HG03521 (cell line): ENCODE measurements around the gene CTSZ.
"Not testable (repeated sequence)": the region's sequence is repeated elsewhere in the genome, so short reads cannot be mapped to it uniquely, and the experiment has no call there.

ENCODE experiments used
- ATAC-seq: cut with Tn5 transposase; IDR thresholded peaks from one replicate; pipeline ENCODE4 v1.9.1; 2021; ENCODE audit warnings: mild to moderate bottlenecking, moderate library complexity; ENCODE audit not compliant: unreplicated experiment

Gene CTSZ

DNA sequence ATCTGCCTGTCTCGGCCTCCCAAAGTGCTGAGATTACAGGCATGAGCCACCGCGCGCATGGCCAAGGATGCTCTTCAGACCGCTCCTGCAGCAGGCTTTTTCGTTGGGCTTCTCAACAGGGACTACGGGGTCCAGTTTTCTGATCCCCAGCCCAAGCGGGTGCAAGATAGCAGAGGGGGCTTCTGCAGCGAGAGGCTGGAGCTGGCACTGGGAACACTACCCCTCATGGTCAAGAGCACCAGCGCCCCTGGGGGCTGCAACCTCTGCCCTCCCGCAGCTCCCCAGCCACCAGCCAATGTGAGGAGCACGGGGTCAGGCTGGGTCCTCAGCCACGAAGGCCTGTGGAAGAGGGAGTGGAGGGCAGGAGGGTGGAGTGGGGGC, 6.0 kb downstream of the CTSZ start:
- ATAC-seq = no peak

DNA sequence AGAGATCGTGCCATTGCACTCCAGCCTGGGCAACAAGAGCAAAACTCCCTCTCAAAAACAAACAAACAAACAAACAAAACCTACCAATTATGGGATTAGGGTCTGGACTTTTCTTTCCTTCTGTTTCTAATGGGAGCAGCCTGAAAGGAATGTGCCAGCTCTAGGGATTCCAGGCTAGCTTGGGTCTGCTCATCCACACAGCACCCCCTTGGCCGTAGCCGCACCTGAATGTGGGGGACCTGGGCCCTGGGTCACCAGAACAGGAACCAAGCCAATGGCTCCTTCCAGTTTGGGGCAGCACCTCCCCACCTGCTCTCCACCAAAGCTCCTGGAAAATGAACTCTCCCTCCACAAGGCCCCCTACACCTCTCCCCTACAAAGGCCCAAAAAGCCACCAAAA, 6.7 kb downstream of the CTSZ start:
- no peak for ATAC-seq

DNA sequence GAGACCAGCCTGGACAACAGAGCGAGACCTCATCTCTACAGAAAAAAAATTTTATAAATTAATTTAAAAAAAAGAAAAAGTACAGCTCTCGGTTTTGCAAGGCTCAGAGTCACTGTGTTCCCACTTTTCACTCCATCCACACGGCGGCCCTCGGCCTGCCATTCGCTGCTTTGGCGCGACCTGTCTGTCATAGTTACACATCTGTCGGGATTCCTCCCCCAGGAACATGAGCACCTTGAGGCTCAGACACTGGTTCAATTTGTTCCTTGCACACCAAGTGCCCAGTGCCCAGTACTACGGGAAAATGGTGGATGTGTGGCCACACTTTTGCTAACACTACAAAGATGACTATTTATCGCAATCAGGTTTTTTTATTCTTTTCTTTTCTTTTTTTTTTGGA, 8.4 kb downstream of the CTSZ start:
- ATAC-seq = no peak

DNA sequence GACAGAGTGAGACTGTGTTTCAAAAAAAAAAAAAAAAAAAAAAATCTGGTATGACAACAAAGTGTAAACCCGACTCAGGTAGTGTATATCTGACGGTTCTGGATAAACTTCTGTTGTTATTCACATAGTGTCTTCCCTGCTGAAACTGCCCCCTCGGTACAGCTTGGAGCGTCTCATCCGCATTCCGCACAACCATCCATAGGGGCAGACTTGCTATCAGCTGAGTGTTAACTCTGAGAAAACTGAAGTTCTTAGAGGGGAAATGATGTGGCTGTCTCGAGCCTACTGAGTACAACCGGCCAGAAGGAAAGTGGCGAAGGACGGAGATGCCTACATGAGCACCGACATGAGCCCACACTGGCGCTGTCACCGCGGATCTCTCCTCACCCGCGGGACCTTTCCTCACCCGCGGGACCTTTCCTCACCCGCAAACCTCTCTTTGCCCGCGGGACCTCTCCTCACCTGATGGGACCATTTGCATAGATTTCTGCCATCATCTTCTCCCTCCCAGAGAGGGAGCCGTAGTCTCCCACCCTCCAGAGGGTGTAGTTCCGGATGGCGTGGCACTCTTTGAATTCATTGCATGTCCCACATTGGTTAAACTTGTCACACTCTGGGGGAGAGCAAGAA, 9.8 kb downstream of the CTSZ start:
- no peak for ATAC-seq

DNA sequence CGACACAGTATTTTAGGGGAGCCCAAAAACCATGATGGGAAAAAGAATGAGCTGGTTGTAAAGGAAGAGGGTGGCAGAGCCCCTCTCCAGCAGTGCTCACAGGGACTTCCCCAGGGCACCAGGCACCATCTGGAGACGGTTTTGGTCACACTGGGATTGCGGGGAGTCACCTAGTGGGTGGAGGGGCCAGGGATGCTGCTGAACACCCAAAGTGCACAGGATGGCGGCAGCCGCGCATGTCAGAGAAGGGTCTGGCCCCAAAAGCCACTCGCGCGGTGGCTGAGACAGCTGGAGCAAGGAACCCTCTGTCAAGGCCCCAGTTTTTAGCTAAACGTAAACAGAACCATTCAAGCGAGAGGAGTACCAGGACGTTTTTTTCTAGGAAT, 10.8 kb downstream of the CTSZ start:
- ATAC-seq = no peak

DNA sequence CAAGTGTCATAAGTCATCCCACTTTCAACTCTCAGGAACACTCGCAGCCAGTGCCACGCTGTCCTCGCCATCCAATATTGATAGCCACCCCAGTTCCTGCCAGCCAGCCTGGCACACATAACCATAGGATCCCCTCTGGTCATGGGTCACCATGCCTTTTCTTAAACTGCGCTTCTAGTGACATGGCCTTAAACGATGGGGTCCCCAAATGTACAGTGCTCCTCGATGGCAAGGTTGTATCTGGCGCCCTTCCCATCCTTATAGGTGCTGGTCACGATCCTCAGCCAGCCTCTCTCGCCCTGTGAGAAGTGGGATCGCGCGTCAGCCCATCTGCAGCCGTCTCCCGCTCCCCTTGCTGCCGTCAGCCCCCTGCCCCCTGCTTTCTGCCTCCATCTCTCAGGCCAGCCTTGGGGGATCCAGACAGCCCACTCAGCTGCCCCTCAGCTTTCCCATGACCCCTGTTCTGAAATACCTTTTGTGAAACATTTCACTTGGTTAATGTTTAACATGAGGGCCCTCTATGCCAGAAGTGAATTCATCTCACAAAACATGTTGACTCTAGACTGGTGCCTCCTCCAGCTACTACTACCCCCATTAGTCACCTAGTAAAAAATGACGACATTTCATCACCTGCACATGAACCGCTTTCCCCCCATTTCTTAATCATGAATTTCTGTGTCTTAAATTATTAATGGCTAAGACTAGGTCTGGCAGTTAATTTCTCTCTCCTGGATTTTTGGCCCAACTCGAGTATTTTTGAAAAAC, 11.4 kb downstream of the CTSZ start:
- no peak for ATAC-seq

DNA sequence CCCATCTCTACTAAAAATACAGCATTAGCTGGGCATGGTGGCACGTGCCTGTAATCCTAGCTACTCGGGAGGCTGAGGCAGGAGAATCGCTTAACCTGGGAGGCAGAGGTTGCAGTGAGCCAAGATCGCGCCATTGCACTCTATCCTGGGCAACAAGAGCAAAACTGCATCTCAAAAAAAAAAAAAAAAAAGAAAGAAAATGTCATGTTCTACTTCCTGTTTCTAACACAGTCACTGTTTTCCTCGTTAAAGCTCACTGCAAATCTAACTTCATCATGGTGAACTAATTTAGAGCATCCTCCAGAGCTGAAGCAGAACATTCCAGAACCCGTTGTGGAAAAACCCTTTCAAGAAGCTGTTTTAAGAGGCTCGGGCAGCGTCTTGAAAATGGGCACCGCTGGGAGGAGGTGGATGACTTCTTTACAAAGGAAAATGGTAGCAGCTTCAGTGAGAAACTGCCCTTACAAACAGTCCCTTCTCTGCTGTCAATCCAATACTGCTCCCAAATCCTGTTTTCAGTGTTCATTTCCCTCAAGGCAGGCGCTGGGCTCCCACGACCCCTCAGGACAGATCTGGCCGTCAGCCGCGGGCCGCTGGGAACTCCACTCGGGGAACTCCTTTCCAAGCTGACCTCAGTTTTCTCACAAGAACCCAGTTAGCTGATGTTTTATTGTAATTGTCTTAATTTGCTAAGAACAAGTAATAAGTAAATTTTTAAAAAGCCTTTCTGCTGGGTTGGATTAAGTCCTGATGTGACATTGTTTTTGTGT, 12.5 kb downstream of the CTSZ start:
- ATAC-seq = no peak

DNA sequence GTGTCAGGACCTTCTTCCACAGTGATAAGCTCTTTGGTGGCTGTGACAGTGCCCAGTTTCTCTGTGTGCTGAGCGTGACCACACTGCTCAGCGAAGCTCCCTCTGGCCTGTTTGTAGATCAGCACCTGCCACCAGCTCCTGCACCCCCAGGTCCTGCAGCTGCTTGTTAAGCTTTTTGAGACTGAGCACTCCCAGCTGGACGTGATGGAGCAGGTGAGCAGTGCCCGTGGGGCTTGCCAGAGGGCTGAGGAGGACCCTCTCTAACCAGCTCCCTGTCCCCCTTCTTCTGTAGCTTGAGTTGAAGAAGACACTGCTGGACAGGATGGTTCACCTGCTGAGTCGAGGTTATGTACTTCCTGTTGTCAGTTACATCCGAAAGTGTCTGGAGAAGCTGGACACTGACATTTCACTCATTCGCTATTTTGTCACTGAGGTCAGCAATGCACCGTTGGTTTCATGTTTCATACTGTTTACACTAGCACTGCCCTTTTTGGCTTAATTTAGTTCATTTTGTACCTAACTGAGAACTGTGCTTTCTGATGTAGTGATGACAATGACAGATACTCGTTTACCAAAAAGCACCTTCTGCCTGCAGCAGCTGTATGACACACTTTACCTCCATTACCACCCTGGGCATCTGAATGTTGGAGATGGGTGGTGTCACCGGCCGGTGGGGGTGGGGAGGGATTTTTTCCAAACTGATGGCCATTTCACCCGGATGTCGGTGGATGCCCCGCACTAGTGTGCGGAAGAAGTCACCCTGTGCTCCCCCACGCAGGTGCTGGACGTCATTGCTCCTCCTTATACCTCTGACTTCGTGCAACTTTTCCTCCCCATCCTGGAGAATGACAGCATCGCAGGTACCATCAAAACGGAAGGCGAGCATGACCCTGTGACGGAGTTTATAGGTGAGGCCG, 13.5 kb downstream of the CTSZ start:
- ATAC-seq = no peak

DNA sequence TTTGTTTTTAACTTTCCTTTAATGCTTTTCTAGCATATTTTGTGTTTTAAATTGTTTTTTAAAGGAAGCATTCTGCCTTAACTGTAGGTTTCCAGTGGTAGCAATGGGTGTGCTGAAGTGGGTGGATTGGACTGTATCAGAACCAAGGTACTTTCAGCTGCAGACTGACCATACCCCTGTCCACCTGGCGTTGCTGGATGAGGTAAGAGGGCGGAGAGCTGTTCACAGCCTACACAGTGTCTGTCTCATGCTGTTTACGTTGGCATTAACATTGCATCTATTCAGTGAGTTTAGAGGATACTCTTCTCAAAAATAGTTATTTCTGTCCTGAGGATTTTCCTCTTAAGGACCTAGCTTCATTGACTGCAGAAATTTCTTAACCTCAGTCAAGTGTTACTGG, 14.1 kb downstream of the CTSZ start:
- no peak for ATAC-seq

DNA sequence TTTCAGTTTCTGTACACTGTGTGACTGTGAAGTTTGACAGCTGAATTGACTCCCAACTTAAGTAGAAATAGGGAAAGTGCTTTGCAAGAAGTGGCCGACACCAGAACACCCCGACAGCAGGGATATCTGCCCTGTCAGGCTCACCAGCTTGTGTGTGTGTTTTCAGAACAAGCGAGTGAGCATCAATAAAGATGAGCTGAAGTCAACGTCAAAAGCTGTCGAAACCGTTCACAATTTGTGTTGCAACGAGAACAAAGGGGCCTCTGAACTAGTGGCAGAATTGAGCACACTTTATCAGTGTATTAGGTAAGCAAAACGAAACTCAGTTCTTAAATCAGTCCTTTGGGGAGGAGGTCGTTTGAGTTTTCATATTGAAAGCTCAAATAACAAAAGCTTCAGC, 15.3 kb downstream of the CTSZ start:
- no peak for ATAC-seq

DNA sequence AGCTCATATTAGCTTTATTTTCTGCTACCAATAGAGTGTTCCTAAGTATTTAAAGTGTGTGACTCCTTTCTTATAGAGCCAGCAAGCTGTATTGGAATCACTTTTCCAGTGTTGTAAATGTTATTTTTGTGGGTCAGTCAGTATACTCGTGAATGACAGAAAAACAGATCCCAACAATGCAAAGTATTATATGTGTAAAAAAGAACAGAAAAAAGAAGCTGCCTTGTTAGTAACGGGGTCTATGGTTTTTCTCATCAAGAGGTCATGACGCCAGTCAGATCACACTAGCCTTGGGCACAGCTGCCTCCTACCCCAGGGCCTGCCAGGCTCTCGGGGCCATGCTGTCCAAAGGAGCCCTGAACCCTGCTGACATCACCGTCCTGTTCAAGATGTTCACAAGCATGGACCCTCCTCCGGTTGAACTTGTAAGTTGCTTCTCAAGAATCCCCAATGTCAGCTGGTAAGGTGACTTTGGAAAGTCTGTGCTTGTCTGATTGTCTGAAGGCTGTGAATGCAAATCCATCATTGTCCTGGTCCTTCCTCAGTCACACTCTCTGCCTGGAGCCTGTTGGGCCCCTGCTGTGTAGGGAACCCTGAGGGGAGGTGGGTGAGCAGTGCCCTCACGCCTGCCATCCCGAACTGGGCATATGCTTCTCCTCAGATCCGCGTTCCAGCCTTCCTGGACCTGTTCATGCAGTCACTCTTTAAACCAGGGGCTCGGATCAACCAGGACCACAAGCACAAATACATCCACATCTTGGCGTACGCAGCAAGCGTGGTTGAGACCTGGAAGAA, 16.2 kb downstream of the CTSZ start:
- no peak for ATAC-seq

DNA sequence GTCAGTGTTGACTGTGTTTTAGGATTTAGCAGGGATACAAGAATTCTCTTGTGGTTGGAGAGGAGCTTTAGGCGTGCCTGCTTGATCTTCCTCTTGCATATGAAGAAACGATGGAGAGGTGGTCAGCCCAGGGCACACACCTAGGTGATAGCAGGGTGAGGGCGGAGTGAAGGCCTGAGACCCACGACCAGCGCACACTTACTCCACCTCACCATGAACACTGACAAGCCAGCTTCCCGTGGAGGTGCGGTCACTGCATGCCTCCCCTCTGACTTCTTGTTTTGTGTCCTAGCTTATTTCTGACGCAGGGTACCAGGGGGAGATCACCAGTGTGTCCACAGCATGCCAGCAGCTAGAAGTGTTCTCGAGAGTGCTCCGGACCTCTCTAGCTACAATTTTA, 17.9 kb downstream of the CTSZ start:
- no peak for ATAC-seq

DNA sequence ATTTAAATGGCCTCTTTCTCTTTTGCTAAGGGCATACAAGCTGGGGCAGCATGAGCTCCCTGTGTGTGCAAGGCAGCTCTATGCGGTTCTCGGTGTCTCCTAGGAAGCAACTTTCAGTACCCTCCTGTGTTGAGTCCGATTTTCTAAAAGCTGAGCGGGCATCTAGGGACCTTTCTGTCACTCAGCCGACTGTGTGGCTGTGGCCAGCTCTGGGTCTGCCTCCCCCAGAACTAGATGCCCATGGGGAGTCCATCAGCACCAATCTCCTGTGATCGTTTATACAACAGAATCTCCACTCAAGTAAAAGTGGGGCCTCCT, 18.5 kb downstream of the CTSZ start:
- ATAC-seq = no peak

DNA sequence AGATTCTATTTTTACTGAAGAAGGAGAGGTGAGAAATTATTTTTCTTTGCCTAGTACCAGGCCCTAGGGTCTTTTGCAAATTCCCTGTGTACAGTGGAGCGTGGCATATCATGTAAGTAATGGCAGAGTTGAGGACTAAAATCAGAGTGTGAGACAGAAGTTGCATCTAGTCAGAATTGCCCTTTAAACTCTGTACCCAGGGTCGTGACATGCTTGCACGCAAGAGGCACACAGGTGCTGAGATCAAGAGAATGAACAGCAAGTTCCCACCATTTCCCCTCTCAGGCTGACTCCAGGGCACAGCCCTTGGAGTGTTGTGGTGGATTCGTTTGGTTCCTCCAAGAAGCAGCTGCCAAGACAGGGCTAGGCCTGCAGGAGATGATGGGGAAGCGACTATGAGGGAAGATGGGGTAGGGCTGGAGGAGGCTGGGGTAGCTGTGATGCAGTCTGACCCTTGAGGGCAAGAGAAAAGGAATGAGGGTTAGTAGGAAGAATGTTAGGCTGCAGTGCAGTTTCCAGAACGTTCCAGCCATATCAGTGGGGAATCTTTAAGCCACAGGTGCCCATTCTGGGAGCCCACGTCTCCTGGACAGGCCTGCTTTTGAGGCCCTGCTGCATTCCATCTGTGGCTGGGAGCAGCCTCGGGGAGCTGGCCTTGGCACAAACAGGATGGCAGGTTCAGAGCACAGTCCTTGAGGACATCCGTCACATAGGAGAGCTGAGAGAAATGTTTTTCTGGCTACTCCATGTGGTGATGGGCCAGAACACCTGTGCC, 19.1 kb downstream of the CTSZ start:
- ATAC-seq = no peak

DNA sequence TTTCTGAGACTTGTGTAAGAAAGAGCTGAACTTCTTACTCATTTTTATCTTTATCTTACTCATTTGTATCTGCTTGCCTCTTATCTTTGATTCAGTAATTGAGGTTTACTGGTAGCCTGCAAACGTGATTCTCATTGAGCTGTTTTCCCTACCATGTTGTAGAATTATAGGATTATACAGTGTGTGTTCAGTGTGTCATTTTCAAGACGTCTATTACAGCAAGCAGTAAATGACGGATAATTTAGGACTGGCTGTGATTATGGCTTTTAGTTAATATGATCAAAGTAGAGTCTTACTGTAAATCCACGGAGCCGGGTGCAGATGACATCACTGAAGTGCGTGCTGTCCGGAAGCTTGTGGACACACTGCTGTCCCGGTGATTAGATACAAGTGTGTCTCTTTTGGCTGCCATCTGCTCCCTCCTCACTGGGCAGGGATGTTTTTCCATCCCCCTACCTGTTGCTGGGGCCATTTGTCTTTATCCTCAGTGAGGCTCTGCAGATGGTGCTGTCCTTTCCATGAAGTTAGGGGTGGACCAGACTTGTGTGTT, 20.0 kb downstream of the CTSZ start:
- no peak for ATAC-seq

DNA sequence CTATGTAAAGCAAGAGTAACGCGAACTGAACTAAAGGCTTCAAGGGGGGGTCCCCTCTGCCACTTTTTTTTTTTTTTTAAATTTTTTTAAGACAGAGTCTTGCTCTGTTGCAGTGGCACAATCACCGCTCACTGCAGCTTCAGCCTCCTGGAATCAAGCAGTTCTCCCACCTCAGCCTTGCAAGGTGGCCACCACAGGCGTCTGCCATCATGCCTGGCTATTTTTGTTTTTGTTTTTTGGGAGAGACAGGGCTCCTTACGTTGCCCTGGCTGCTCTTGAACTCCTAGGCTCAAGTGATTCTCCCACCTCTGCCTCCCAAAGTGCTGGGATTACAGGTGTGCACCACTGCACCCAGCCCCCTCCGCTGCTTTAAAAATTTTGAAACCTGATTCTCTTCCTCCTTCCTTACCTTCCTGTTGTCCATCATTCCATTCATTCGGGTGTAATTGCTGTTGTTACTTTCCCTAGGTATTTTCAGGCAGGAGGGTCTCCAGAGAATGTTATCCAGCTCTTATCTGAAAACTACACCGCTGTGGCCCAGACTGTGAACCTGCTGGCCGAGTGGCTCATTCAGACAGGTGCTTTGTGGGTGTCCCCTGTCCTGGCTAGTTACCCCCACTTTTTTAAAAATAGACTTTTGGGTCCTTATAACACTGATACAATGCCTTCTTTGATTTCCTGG, 20.6 kb downstream of the CTSZ start:
- no peak for ATAC-seq

DNA sequence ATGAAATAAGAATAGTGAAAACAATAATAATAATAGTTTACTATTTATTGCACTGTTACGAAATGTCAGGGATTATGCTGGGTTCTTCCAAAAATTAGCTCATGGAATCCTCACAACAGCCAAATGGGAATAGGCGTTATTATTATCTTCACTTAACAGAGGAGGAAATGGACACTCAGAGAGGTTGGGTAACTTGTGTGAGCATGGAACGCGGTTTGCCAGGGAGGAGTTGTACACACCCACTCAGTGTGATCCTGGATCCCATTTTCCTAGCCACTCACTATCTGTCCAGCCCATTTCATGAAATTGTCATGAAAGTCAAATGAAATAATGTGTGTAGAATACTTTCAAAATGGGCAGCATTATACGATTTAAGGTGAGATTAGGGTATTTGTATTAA, 21.4 kb downstream of the CTSZ start:
- no peak for ATAC-seq

DNA sequence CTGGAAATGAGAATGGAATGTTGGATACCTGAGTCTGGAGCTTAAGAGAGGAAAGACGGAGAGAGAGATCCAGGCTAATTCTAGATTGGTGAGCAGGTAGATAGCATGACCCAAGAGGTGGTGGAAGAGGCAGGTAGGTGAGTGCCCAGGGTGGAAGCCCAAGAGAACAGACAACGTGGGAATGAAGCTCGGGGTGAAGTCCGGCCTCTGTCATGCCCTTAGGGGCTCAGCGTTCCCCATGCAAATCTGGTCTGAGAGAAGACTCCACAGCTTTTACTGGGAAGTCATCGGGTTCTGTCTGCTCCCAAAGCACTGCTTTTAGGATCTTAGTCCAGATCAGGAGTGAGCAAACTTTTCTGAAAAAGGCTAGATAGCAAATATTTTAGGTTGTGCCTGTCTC, 22.4 kb downstream of the CTSZ start:
- no peak for ATAC-seq

DNA sequence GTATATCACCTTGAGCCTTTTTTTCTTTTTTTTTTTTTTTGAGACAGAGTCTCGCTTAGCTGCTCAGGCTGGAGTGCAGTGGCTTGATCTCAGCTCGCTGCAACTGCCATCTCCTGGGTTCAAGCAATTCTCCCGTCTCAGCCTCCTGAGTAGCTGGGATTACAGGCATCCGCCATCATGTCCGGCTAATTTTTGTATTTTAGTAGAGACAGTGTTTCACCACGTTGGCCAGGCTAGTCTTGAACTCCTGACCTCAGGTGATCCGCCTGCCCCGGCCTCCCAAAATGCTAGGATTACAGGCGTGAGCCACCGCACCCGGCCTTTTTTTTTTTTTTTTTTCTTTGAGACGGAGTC, 24.0 kb downstream of the CTSZ start:
- ATAC-seq = not testable (repeated sequence)
